ENCODE measurements around the gene RD3L. TPM values are rescaled to one million over a fixed set of nuclear protein-coding genes. Genes with fewer than 3 reads are reported as not detected.

Gene RD3L
- total and polyA plus RNA-seq, 2 of the 13 experiments (the other 11 are each of a cell fraction or from before 2014, with no cell fraction given) = not detected

DNA sequence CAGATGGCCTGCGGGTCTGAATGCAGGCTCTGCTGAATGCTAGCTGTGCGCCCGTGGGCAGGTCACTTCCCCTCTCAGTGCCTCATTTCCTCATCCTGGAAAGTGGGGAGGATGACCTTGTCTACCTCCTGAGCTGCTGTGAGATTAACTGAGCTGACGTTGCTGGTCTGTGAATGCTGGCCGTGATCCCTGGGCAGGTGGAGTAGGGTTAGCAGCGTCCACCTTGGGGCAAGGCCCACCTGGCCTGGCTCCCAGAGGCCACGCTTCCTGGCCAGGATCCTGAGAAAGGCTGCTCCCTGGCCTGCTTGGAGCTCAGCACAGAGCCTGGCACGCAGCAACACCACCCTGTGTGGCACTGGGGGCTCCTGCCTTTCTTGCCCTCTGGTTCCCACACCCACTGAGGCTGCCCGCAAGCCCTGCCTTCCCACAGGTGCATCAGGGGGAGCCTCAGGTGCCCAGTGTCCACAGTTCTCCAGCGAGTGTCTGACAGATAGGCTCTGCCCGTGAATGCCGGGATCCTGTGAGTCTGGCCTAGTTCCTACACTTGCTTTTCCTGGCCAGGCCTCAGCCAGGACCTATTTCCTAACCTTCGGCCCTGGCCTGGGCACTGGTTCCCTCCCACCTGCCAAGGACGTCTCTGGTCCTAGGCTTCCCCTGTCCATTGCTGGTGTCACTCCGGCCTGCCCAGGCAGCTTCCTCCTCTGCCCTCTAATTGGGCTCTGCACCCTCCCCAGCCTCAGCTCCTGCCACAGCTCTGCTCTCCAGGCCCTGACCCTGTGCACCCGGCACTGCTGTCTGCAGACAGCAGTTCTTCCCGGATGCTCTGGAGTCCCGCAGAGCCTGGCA is 51.3 kb downstream of the RD3L start (continued):
- TF ChIP-seq, protein P1, sequence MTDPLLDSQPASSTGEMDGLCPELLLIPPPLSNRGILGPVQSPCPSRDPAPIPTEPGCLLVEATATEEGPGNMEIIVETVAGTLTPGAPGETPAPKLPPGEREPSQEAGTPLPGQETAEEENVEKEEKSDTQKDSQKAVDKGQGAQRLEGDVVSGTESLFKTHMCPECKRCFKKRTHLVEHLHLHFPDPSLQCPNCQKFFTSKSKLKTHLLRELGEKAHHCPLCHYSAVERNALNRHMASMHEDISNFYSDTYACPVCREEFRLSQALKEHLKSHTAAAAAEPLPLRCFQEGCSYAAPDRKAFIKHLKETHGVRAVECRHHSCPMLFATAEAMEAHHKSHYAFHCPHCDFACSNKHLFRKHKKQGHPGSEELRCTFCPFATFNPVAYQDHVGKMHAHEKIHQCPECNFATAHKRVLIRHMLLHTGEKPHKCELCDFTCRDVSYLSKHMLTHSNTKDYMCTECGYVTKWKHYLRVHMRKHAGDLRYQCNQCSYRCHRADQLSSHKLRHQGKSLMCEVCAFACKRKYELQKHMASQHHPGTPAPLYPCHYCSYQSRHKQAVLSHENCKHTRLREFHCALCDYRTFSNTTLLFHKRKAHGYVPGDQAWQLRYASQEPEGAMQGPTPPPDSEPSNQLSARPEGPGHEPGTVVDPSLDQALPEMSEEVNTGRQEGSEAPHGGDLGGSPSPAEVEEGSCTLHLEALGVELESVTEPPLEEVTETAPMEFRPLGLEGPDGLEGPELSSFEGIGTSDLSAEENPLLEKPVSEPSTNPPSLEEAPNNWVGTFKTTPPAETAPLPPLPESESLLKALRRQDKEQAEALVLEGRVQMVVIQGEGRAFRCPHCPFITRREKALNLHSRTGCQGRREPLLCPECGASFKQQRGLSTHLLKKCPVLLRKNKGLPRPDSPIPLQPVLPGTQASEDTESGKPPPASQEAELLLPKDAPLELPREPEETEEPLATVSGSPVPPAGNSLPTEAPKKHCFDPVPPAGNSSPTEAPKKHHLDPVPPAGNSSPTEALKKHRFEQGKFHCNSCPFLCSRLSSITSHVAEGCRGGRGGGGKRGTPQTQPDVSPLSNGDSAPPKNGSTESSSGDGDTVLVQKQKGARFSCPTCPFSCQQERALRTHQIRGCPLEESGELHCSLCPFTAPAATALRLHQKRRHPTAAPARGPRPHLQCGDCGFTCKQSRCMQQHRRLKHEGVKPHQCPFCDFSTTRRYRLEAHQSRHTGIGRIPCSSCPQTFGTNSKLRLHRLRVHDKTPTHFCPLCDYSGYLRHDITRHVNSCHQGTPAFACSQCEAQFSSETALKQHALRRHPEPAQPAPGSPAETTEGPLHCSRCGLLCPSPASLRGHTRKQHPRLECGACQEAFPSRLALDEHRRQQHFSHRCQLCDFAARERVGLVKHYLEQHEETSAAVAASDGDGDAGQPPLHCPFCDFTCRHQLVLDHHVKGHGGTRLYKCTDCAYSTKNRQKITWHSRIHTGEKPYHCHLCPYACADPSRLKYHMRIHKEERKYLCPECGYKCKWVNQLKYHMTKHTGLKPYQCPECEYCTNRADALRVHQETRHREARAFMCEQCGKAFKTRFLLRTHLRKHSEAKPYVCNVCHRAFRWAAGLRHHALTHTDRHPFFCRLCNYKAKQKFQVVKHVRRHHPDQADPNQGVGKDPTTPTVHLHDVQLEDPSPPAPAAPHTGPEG (CRISPR knock-in tag; IDR thresholded peaks at IDR 0.05) = 0 out of 2 replicates have a peak, but pooled peaks have one; percentile 37
- TF ChIP-seq ZNF615 (CRISPR knock-in tag; IDR thresholded peaks at IDR 0.05; ENCODE audit: borderline replicate concordance) (no peak), IRF2 (CRISPR knock-in tag; IDR thresholded peaks at IDR 0.05) (no peak), ZFY (CRISPR knock-in tag; IDR thresholded peaks at IDR 0.05) (peak; percentile 94), U2AF1 (optimal IDR thresholded peaks at IDR 0.05; ENCODE audit: low read depth, low read length) (no peak), WIZ (CRISPR knock-in tag; IDR thresholded peaks at IDR 0.05) (no peak), NCOA1 (CRISPR knock-in tag; IDR thresholded peaks at IDR 0.05) (no peak), GATA4 (IDR thresholded peaks at IDR 0.05; ENCODE audit: borderline replicate concordance, low read depth) (no peak), KMT2B (CRISPR knock-in tag; IDR thresholded peaks at IDR 0.05) (no peak), ZNF724P (CRISPR knock-in tag; IDR thresholded peaks at IDR 0.05; ENCODE audit: borderline replicate concordance) (no peak), ZNF33B (CRISPR knock-in tag; IDR thresholded peaks at IDR 0.05) (no peak)
- TF ChIP-seq, protein P2, sequence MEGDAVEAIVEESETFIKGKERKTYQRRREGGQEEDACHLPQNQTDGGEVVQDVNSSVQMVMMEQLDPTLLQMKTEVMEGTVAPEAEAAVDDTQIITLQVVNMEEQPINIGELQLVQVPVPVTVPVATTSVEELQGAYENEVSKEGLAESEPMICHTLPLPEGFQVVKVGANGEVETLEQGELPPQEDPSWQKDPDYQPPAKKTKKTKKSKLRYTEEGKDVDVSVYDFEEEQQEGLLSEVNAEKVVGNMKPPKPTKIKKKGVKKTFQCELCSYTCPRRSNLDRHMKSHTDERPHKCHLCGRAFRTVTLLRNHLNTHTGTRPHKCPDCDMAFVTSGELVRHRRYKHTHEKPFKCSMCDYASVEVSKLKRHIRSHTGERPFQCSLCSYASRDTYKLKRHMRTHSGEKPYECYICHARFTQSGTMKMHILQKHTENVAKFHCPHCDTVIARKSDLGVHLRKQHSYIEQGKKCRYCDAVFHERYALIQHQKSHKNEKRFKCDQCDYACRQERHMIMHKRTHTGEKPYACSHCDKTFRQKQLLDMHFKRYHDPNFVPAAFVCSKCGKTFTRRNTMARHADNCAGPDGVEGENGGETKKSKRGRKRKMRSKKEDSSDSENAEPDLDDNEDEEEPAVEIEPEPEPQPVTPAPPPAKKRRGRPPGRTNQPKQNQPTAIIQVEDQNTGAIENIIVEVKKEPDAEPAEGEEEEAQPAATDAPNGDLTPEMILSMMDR (CRISPR knock-in tag; IDR thresholded peaks at IDR 0.05) = no peak
- TF ChIP-seq, protein P3, sequence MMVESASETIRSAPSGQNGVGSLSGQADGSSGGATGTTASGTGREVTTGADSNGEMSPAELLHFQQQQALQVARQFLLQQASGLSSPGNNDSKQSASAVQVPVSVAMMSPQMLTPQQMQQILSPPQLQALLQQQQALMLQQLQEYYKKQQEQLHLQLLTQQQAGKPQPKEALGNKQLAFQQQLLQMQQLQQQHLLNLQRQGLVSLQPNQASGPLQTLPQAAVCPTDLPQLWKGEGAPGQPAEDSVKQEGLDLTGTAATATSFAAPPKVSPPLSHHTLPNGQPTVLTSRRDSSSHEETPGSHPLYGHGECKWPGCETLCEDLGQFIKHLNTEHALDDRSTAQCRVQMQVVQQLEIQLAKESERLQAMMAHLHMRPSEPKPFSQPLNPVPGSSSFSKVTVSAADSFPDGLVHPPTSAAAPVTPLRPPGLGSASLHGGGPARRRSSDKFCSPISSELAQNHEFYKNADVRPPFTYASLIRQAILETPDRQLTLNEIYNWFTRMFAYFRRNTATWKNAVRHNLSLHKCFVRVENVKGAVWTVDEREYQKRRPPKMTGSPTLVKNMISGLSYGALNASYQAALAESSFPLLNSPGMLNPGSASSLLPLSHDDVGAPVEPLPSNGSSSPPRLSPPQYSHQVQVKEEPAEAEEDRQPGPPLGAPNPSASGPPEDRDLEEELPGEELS (CRISPR knock-in tag; IDR thresholded peaks at IDR 0.05) = 0 out of 2 replicates have a peak, but pooled peaks have one; percentile 18
